NCI-H187 (cell line): ENCODE data around the gene SPNS2.

Experiments used
- DNase-seq, 2 experiments: peaks; one replicate each; lab custom pipeline; 2025; lab: John Stamatoyannopoulos, UW

SPNS2 gene

DNA sequence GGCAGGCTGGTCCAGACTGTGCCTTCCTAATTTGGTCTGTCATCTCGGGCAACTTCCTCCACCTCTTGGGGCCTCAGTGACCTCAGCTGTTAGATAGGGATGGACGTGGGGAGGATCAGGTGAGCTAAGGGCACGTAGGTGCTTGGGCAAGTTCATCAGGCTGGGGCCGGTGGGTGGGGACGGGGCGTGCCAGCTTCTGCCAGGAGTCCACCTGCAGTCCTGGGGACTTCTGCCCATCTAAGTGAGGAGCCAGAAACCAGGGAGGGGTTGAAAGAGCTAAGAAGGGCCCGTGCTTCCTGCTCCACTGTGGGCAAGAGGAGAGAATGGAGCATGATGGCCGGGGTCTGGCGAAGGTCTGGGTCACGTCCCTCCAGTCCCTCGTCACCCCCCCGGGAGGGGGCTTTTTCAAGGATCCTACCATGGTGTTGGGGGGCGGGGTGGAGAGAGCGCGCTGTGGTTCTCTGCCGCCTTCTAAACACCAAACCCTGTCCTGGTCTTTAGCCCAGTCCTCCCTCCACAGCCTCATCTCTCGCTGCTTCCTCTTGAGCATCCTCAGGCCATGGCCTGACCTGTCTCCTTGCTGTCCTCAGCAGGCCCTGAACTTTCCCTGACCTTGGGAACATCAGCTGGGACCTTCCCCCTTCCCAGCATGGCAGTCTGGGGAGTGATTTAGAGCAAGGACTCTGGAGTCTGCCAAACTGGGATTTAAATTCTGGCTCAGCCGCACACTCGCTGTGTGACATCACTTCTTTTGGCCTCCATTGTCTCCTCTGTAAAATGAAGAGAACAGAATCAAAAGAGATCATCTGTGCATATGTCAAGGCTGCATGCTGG lies 21.6 kb downstream of the SPNS2 start:
- no peak for DNase-seq

DNA sequence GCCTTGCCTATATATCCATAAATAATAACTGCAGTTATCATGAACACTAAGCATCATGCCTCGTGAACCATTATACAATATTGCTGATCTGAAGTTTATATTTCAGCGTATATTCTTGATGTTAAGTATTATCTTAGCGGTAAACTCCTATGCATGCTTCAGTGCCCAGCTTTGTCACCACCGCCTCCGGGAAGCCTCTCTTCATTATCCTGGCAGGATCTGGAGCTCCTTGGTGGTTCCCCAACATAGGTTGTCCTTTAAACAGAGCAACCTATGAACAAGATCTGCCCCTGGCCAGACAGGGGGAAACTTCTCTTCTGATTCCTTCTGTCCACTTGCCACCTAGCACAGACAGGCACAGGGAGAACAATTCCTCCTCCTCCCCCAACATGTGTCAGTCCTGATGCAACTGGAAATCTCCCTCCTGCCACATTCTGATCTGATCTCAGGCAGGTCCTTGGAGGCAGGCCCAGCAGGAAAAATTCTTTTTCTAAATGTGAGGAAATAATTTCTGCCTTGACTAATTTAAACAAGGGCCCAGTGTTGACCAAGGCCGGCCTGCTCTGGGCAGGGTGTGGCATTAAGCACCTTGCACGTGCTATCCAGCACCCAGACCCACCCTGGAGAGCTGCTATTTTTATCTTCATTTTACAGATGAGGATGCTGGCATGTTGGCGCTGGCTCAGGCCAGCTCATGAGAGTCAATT lies 22.4 kb downstream of the SPNS2 start:
- no peak for DNase-seq

DNA sequence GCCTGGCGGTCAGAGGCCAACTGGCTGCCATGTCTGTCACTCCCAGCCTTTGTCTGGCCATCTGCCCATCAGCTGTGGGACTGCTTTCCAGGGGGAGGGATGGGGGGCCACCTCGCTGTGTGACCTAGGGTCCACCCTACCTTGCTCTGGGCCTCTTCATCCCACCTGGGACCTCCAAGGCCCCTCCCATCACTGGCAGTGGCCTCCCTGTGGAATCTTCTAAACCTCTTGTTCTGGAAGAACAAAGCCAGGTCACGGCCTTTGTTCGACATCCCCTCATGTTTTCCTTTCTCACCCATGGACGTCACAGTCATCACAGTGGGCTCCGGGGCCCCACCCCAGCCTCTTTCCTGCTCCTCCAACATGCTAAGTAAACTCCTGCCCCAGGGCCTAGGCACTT lies 24.0 kb downstream of the SPNS2 start:
- no peak for DNase-seq

DNA sequence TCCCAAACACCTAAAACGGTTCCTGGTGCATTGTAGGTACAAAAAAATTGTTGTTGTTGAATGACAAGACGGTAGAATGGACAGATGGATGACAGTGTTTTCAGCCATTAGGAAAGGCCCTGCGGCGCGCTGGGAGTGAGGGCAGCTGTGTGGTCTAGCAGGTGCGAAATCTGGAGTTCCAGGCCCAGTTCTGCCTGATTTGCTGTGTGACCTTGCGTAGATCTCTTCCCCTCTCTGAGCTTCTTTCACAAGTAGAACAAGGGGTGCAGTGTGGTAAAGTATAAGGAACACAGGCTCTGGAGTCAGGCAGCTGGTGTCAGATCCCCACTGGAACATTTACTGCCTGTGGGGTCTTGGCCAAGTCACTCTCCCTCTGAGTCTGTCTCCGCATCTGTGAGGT lies 25.3 kb downstream of the SPNS2 start:
- no peak for DNase-seq

DNA sequence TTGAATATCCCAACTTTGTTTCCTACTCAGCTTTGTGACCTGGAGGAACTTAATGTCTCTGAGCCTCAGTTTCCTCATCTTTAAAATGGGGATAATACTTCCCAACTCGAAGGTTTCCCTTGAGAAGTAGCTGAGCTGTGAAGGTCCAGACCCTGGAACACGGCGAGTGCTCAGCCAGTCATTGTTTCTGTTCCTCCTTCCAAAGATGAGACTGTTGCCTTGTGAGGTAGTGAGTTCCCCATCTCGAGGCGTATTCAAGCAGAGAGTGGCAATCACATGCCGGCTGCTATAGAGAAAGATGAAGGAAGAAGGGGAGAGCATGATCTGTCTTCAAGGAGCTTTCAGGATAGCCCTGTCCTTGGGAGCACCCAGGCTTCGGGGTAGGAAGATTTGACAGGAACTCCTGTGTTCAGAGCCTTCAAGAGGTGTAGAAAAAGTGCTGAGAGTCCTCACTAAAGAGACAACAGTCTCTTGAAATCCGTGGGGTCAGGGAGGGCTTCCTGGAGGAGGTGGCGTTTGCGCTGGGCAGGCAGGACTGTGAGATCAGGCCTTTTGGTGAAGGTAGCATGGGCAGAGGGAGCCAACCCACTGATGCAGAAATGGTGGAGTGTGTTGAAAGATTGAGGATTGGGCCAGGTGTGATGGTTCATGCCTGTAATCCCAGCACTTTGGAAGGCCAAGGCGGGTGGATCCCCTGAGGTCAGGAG lies 27.2 kb downstream of the SPNS2 start:
- no peak for DNase-seq

DNA sequence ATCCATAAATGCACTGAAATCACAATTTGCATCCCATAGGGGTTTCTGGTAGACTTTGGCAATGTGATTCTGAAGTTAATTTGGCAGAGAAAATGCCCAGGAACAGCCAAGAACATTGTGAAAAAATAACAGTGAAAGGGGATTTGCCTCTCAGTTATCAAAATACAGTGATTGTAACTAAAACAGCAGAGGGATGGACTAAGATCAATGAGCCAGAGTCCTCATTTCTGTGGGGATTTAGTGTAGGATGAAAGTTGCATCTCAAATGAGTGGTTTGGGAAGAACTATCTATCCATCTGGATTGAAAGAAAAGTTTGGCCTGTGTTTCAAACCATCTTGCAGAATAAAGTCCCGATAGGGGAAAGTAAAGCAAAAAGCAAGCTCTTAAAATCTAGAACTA lies 28.5 kb downstream of the SPNS2 start:
- DNase-seq, result no peak

DNA sequence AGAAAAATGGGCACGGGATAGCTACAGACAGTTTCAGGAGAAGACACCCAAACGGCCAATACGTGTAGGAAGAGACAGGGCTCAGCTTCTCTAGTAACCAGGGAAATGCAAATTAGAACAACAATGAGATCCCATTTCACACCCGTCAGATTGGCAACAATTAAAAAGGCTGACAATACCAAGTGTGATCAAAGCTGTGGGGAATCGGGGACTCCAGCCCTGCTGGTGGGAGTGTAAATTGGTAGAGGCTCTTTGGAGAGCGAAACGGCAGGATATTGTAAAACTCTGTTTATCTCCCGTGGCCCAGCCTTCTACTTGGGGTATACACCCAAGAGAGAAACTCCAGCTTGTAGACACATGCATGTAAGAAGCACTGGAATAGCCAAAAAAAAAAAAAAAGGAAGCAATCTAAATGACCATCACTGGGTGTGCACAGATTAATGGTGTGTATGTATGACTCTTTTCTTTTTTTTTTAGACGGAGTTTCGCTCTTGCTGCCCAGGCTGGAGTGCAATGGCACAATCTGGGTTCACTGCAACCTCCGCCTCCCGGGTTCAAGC lies 29.0 kb downstream of the SPNS2 start:
- DNase-seq, result no peak

DNA sequence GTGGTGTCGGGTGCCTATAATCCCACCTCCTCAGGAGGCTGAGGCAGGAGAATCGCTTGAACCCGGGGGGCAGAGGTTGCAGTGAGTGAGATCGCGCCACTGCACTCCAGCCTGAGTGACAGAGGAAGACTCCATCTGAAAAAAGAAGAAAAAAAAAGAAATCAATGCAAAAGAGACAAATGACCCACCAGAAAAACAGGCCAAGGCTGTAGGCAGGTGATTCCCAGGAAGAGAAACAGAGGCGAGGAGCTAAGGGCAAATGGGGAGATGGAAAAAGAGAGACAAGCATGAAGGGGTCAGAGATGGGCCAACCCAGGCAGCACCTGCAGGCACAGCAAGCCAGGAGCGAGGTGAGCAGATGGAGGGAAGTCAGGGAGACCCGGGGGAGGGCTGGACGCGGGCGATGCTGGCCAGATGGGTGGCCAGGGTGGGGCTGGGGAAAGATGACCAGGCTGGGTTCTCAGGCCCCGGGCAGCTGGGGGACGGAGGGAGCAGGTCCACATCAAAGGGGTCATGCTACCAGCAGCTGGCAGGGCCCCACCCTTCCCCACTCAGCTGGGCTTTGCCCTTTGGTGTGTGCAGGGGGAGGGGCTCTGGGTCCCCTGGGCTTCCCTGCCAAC lies 31.0 kb downstream of the SPNS2 start:
- DNase-seq, result no peak

DNA sequence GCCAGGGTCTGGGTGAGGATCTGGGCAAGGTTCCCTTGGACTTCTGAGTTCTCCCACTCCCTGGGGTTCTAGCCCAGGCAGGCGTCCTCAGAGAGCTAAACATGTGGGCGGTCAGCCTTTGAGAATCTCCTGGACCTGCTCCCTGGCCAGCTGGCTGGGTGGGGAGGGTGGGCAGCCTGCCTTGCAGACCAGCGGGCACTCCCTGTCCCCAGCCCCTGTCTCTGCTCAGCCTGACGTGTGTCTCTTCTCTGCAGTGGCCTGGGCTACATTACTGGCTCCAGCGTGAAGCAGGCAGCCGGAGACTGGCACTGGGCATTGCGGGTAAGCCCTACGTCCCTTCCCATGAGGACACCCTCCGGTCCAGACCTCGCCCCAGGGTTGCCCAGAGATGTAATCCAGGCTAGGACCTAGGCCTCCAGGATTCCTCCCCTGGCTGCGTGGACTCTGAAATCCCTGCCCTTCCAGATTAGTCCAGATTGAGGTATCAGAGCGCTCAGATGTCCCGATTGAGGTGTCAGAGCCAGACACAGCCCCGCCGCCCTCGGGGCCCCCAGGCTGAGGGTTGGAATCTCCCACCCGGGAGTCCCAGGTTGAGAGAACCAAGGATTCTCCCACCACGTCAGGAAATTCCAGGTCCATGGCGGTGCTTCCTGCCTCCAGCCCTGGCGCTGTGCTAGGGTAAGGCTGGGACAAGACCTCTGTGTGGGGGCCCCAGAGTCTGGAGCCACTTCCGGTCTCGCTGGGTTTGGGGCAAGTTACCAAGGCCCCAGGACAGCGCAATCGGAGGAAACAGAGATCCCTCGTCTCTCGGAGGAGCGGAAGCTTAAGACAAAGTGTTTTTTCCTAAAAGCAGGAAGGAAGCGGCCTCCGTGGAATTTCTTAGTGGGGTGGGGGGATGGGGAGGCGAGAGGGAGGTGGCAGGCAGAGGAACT lies 32.4 kb downstream of the SPNS2 start:
- DNase-seq, result no peak

DNA sequence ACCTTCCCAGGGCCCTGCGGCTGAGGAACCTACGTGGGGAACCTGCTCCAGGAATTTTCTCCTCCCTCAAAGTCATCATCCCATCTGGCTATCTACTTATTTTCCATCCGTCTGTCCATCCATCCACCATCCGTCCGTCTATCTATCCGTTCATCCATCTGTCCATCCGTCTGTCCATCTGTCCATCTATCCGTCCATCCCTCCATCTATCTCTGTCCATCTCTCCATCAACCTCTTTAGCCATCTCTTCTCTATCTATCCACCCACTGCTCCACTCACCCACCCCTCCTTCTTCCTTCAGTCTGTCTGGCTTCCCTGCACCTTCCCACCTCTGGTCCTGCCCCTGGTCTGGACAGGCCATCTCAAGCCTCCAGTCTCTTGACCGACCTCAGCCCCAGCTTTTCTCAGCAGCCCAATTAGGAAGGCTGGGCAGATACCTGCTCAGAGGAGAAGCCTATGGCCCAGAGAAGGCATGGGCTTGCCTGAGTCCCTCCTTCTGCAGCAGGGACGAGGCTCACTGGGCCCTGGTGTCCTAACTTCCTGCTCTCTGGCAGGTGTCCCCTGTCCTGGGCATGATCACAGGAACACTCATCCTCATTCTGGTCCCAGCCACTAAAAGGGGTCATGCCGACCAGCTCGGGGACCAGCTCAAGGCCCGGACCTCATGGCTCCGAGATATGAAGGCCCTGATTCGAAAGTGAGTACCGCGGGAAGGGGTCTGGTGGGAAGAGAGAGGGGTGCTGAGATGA lies 33.5 kb downstream of the SPNS2 start:
- no peak for DNase-seq

DNA sequence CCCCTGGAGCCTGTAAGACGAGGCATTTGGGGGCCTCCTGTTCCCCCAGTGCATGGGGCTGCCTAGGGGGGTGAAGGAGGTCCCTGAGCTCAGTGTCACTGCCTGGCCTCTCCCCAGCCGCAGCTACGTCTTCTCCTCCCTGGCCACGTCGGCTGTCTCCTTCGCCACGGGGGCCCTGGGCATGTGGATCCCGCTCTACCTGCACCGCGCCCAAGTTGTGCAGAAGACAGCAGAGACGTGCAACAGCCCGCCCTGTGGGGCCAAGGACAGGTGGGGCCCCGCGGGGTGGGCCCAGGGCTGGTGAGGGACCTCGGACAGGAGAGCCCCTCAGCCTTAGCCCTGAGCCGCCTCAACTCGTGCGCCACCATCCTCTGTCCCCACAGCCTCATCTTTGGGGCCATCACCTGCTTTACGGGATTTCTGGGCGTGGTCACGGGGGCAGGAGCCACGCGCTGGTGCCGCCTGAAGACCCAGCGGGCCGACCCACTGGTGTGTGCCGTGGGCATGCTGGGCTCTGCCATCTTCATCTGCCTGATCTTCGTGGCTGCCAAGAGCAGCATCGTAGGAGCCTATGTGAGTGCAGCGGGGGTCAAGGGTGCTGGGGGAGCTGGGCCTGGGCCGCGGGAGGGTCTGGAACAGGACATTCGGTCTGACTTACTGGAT lies 34.3 kb downstream of the SPNS2 start:
- DNase-seq, result no peak

DNA sequence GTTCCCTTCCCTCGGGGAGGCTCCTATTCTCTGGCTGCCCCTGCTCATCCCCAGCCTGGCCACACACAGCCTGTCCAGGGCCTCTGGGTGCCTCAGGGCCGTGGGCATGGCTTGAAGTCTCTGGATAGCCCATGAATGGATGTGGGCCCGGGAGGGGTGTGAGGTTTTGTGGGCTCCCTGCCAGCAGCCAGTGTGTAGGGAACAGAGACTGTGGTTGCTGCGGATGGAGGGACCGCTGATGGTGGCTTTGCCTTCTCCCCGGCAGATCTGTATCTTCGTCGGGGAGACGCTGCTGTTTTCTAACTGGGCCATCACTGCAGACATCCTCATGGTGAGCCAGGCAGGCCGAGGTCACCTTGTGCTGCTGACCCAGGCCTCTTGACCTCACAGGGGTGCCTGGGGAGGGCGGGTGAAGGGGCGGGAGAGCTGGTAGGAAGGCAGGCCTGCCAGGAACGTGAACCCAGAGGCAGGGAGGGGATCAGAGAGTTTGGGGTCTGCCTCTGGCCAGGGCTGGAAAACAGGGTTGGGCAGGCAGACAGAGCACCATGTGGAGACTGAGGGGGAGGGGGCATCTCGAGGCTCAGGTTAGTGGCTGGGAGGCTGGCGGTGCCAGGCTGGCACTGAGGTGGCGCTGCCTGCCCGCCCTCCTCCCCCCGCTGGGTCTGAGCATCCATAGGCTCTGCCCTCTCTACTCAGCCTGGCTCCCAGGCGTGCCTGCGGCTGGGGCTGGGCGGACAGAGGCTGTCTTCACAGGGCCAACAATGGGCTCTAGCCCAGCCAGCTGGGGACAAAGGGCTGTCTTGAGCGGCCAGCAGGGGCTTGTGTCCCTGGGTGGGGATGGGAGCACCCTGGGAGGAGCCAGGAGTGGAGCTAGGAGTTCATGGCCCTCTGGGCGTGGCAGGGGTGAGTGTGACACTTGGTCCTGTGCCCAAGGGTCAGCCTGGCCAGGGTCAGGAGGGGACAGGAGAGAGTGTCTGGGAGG lies 35.1 kb downstream of the SPNS2 start:
- no peak for DNase-seq

DNA sequence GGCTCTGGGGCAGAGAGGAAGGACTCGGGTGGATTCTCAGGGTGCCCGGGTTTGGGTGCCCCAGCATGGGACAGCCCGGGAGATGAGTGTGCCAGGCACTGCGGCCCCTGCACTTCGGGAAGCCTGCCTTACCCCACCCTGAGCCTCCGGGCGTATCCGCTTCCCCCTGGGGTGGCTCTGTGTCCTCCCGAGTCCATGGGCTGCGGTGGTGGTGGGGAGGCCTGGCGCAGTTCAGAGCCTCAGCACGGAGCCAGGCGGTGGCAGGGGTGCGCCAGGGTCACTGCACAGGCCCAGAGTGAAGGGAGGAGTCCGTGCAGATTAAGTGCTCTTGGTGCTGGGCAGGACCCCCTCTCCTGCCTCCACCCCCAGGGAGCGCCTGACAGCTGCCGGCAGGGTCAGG lies 35.8 kb downstream of the SPNS2 start:
- no peak for DNase-seq

DNA sequence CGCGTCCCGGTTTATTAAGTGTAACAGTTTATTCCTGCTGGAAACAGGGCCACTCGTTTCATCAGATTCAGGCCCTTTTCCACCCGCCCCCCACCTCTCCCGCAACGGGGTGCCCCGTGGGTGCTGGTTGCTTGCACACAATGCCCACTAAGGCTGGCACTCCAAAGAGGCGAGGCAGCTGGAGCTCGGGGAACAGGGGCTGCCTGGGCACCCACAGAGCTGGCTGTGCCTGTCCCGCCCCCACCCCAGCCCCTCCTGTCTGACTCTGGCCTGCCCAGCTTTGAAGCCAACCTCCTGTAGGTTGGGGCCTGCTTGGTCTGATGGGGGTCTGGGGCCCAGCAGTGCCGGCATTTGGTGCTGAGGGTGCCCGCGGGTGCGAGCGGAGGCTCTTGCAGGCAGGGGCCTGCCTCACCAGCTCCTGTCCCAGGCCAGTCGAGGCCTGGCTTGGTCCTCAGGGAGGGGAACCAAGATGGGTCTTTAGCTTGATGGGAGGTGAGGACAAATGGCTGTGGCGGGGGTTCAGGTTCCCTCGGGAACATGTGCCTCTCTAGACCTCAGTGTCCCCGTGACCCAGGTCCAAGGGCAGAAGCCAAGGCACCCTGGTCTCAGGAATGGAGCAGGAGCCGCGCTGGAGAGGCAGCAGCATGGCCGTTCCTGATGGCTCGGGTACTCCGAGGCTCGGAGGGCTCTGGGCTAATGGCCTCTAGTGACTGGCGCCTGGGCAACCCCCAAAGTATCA lies 36.4 kb downstream of the SPNS2 start:
- DNase-seq, result no peak

DNA sequence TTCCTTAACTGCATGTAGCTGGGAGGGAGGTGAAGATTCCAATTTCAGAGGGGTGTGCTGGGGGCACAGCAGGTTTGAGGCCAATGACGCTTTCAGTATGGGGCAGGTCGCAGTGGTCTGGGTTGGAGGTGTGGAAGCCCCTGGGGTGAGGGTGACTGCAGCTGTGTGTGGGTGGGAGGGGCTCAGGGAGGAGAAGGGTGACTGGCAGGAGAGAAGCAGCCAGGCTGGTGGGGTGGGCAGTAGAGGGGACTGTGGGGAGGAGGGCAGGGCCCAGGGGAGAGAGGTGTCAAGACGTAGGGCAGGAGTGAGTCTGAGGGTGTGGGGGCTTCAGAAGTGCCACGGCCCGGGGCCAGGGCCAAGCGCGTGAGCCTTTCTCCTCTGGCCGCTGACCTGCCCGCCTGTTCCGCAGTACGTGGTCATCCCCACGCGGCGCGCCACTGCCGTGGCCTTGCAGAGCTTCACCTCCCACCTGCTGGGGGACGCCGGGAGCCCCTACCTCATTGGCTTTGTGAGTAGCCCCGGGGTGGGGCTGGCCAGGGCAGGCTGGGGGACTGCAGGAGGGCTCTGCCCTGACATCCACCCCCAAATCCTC lies 37.1 kb downstream of the SPNS2 start:
- DNase-seq, result no peak

DNA sequence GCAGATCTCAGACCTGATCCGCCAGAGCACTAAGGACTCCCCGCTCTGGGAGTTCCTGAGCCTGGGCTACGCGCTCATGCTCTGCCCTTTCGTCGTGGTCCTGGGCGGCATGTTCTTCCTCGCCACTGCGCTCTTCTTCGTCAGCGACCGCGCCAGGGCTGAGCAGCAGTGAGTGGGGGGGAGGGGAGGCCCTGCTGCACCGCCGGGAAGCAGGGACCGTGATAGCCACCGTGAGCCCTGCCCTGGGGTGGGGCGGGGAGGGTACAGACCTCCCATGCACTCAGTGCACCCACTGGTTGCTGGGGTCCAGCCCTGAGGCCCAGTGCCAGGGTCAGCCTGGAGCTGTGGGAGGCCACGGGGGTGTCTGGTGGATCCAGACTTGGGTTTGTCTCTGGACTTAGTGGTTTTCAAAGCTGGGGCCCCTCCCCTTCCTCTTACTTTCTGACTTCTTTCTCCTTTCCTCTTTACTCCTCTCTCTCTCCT lies 37.6 kb downstream of the SPNS2 start:
- DNase-seq, result no peak

DNA sequence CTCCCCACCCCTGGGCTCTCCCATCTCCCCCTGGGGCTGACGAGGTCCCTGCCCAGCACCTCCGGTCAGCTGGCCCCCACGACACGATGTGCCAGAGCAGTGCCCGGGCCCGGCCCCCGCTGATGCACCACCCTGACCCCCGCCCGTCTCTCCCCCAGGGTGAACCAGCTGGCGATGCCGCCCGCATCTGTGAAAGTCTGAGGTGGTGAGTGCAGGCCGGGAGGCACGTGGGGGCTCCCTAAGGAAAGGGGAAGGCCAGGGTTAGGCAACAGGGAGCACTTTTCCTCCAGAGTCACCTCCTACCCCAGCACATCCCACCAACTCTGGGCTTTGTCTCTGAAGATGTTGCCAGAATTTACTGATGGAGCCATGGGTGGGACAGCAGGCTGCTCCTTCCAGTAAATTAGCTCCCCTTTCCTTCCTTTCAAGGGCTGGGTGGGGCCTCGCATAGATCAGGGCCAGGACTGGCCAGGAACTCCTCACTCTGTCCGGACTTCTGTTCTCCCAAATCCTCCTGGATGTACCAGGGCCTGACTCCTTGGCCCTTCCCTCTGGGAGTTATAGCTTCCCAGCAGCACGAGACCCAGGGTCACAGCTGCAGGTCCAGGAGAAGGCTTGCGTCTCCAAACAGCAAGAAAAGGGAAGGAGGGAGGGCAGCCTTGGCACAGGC lies 38.2 kb downstream of the SPNS2 start:
- no peak for DNase-seq
